Neutrophil (primary cell): ENCODE data around the gene CHRM4.

ENCODE experiments used
- H3K27ac ChIP-seq: fragments of 200-600 bp; sonication (generic); 2 replicates; pipeline ENCODE4 v1.5.1; 2016; ENCODE audit warnings: mild to moderate bottlenecking, moderate library complexity
- H3K27me3 ChIP-seq: fragments of 200-600 bp; sonication (generic); 2 replicates; pipeline ENCODE4 v1.6.0; 2016; ENCODE audit warnings: mild to moderate bottlenecking
- H3K36me3 ChIP-seq: fragments of 200-600 bp; sonication (generic); 2 replicates; pipeline ENCODE4 v1.5.1; 2017
- H3K4me1 ChIP-seq, 2 experiments: fragments of 200-600 bp in 1 of 2; sonication (generic) in 1 of 2; 1 replicate in 1 of 2; 2 replicates in 1 of 2; pipeline versions ENCODE4 v1.5.1 to v1.6.1; 2013 to 2016; ENCODE audit warnings: low read depth in 1 of 2, low read length in 1 of 2, mild to moderate bottlenecking in 1 of 2, moderate library complexity in 1 of 2; ENCODE audit not compliant: control insufficient read depth in 1 of 2, insufficient read depth in 1 of 2
- H3K4me3 ChIP-seq, 2 experiments: fragments of 200-600 bp in 1 of 2; sonication (generic) in 1 of 2; 1 replicate in 1 of 2; 2 replicates in 1 of 2; pipeline ENCODE4 v1.5.1; 2013 to 2016; ENCODE audit warnings: low read depth in 1 of 2, low read length in 1 of 2, mild to moderate bottlenecking in 1 of 2, moderate library complexity in 1 of 2
- H3K9me3 ChIP-seq: fragments of 200-600 bp; sonication (generic); 2 replicates; pipeline ENCODE4 v1.5.1; 2016
- CTCF ChIP-seq: fragments of 200-600 bp; sonication (generic); IDR thresholded peaks from 2 replicates; pipeline ENCODE4 v1.5.1; 2016; ENCODE audit warnings: antibody characterized with exemption

Gene CHRM4

GRCh38 chr11:46387919-46388618, 3.5 kb downstream of the CHRM4 start:
- no peaks in the 10 kb centered on the region for H3K9me3 ChIP-seq
- H3K27me3 ChIP-seq: peaks cover 100% of the 10 kb centered on the region
- peaks cover 23 to 48% of the 10 kb centered on the region in 2 experiments for H3K4me1 ChIP-seq
- TF ChIP-seq CTCF: no peak
- H3K4me3 ChIP-seq: no peak overlapping the region
- H3K36me3 ChIP-seq: no peaks in the 10 kb centered on the region
- H3K27ac ChIP-seq: no peak overlapping the region

DNA sequence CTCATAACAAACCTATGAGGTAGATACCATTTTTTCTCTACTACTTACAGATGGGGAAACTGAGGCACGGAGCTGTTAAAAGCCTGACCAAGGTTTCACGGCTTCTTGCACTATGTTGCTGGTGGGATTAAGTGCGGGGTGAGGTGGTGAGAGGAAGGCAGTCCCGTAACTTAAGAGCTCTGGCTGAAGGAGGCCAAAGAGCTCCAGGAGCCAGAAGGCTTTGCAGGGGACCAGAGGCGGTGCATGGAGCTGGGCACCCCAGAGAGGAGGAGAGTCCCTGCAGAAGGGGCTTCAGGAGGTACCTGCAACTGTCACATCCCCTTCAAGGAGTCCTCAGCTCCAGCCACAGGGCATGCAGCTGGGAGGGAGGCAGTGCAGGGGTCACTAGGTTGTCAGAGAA, 4.1 kb downstream of the CHRM4 start:
- Histone ChIP-seq H3K4me3 (no peak overlapping the region), H3K27ac (no peak overlapping the region), H3K27me3 (peaks cover 100% of the 10 kb centered on the region), H3K36me3 (no peaks in the 10 kb centered on the region), H3K9me3 (no peaks in the 10 kb centered on the region), H3K4me1 (peaks cover 20 to 48% of the 10 kb centered on the region in 2 experiments)
- no peak for TF ChIP-seq CTCF

DNA sequence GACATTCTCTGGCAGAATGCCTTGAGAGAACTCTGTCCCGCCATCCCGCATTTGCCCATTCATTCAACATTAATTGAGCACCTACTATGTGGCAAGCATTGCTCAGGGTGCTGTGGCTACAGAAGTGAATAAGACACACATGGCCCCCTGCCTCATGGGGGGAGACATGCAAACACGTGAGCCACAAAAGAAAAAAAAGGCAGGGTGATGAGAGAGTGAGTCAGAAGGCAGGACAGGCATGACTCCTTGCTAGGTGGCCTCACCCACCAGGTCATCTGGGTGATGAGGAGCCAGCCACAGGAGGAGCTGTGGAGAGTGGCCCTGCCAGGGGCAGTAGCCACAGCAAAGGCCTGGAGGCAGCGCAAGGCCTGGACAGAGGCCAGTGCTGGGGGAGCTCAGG, 4.9 kb downstream of the CHRM4 start:
- TF ChIP-seq CTCF: no peak
- Histone ChIP-seq H3K4me1 (peaks cover 22 to 48% of the 10 kb centered on the region in 2 experiments), H3K36me3 (no peaks in the 10 kb centered on the region), H3K27me3 (peaks cover 100% of the 10 kb centered on the region), H3K4me3 (no peak overlapping the region), H3K27ac (no peak overlapping the region), H3K9me3 (no peaks in the 10 kb centered on the region)

DNA sequence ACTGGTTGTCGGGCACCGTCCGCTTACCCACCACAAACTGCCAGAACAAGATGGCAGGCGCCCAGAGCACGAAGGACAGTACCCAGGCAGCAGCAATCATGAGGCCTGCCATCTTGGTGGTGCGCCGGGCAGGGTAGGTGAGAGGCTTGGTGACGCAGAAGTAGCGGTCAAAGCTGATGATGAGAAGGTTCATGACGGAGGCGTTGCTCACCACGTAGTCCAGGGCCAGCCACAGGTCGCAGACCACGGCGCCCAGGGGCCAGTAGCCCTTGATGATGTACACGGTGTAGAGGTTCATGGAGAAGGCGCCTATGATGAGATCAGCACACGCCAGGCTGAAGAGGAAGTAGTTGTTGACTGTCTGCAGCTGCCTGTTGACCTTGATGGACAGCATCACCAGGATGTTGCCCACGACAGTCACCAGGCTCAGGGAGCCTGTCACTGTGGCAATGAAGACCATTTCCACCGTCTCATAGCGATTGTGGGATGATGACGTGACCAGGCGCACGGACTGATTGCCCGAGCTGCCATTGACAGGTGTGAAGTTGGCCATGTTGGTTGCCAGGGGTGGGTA, 5.5 kb downstream of the CHRM4 start:
- Histone ChIP-seq H3K4me3 (no peak overlapping the region), H3K27me3 (peaks cover 100% of the 10 kb centered on the region), H3K36me3 (no peaks in the 10 kb centered on the region), H3K27ac (no peak overlapping the region), H3K9me3 (no peaks in the 10 kb centered on the region), H3K4me1 (peaks cover 22 to 47% of the 10 kb centered on the region in 2 experiments)
- TF ChIP-seq CTCF: no peak

GRCh38 chr11:46385169-46386004, 6.2 kb downstream of the CHRM4 start:
- no peak for TF ChIP-seq CTCF
- Histone ChIP-seq H3K4me1 (peaks cover 21 to 47% of the 10 kb centered on the region in 2 experiments), H3K27me3 (peaks cover 98% of the 10 kb centered on the region)

More at GRCh38 chr11:46385169-46386004, 6.2 kb downstream of the CHRM4 start:
- H3K9me3 ChIP-seq: no peaks in the 10 kb centered on the region
- H3K27ac ChIP-seq: no peak overlapping the region
- H3K4me3 ChIP-seq: no peak overlapping the region
- H3K36me3 ChIP-seq: no peaks in the 10 kb centered on the region
